ENCODE results near the gene PER2. TPM values are rescaled to one million over a fixed set of nuclear protein-coding genes. Genes with fewer than 3 reads are reported as not detected.

PER2 gene
- total and polyA plus RNA-seq, 2 of the 13 experiments (the other 11 are each of a cell fraction or from before 2014, with no cell fraction given): 5.1 to 9.4 TPM

GRCh38 chr2:238285653-238286082 is 2.7 kb downstream of the PER2 start (continued):
- TF ChIP-seq ZNF232 (CRISPR knock-in tag; IDR thresholded peaks at IDR 0.05; ENCODE audit: borderline replicate concordance) (0 out of 2 replicates have a peak, but pooled peaks have one; percentile 23), TERF1 (CRISPR knock-in tag; IDR thresholded peaks at IDR 0.05) (no peak), ZNF800 (CRISPR knock-in tag; IDR thresholded peaks at IDR 0.05) (0 out of 2 replicates have a peak, but pooled peaks have one; percentile 45), FIP1L1 (IDR thresholded peaks at IDR 0.05; ENCODE audit: borderline replicate concordance, insufficient read depth, low read depth, low read length) (0 out of 2 replicates have a peak, but pooled peaks have one; percentile 44), ZNF207 (IDR thresholded peaks at IDR 0.05; ENCODE audit: borderline replicate concordance) (no peak), MEIS1 (CRISPR knock-in tag; IDR thresholded peaks at IDR 0.05; ENCODE audit: borderline replicate concordance) (no peak), POLR2AphosphoS5 (IDR thresholded peaks at IDR 0.05; ENCODE audit: low read depth, low read length) (no peak), SOX13 (IDR thresholded peaks at IDR 0.05) (0 out of 2 replicates have a peak, but pooled peaks have one; percentile 27), SOX13 (CRISPR knock-in tag; conservative IDR thresholded peaks at IDR 0.05 in 1 of 2, IDR thresholded peaks at IDR 0.05 in 1 of 2) (peak in 1 of 2 experiments; percentile 90; a peak in 3 of 4 replicates), MLXIP (CRISPR knock-in tag; IDR thresholded peaks at IDR 0.05; ENCODE audit: borderline replicate concordance) (no peak), ZSCAN9 (CRISPR knock-in tag; IDR thresholded peaks at IDR 0.05; ENCODE audit: borderline replicate concordance) (peak; percentile 86), TBL1XR1 (IDR thresholded peaks at IDR 0.05; ENCODE audit: borderline replicate concordance, low read length, partially characterized antibody) (peak; percentile 66), MTA3 (CRISPR knock-in tag; IDR thresholded peaks at IDR 0.05) (no peak), ZNF512 (CRISPR knock-in tag; IDR thresholded peaks at IDR 0.05) (no peak), YEATS2 (CRISPR knock-in tag; IDR thresholded peaks at IDR 0.05; ENCODE audit: borderline replicate concordance) (peak; percentile 54; the same call in 1 of the 2 replicates), CTCF (CRISPR knock-in tag; IDR thresholded peaks at IDR 0.05) (peak; percentile 2; the same call in 1 of the 2 replicates), ZNF691 (CRISPR knock-in tag; IDR thresholded peaks at IDR 0.05; ENCODE audit: borderline replicate concordance, low read depth) (no peak)
